Stomach (tissue), 9 donors: Measurements from ENCODE around the gene YY1AP1. TPM values are rescaled to one million over a fixed set of nuclear protein-coding genes. Genes with fewer than 3 reads are reported as not detected.
"Not testable (repeated sequence)": the region's sequence is repeated elsewhere in the genome, so short reads cannot be mapped to it uniquely, and the experiment has no call there.

Experiments
- DNase-seq, 2 donors: peaks; one replicate each; pipeline versions ENCODE4 v3.0.0 to v3.0.0-alpha.2; 2013 to 2019
- H3K27ac ChIP-seq, 5 donors: fragments of 200-600 bp in 4 of 5; sonication (generic) in 4 of 5; one replicate each; pipeline ENCODE4 v1.5.1; 2013 to 2019; ENCODE audit warnings: mild to moderate bottlenecking in 1 of 5, moderate library complexity in 1 of 5
- H3K27me3 ChIP-seq, 3 donors: fragments of 200-600 bp; sonication (generic); one replicate each; pipeline ENCODE4 v1.5.1; 2017 to 2019; ENCODE audit warnings: mixed run types in 1 of 3
- H3K36me3 ChIP-seq, 4 donors: fragments of 200-600 bp; sonication (generic); 1 replicate in 3 of 4; 2 replicates in 1 of 4; pipeline ENCODE4 v1.5.1; 2016 to 2019
- H3K4me1 ChIP-seq, 4 donors: fragments of 200-600 bp; sonication (generic); one replicate each; pipeline ENCODE4 v1.5.1; 2016 to 2019
- H3K4me3 ChIP-seq, 4 donors: fragments of 200-600 bp; sonication (generic) in 3 of 4; one replicate each; pipeline ENCODE4 v1.5.1; 2016 to 2019; ENCODE audit warnings: mild to moderate bottlenecking in 1 of 4
- H3K9me3 ChIP-seq, 4 donors: fragments of 200-600 bp; sonication (generic); one replicate each; pipeline ENCODE4 v1.5.1; 2016 to 2019
- EP300 ChIP-seq: sonication (generic); formaldehyde crosslinking; IDR thresholded peaks from one replicate; pipeline ENCODE4 v1.6.1; 2017; ENCODE audit warnings: antibody characterized with exemption
- POLR2A ChIP-seq, 4 donors: fragments of 450-650 bp; IDR thresholded peaks; one replicate each; pipeline ENCODE4 v1.6.1; 2016; ENCODE audit warnings: antibody characterized with exemption in 4 of 4, control low read depth in 2 of 4, mild to moderate bottlenecking in 1 of 4, moderate library complexity in 1 of 4
- POLR2AphosphoS5 ChIP-seq, 3 donors: sonication (generic); formaldehyde crosslinking; IDR thresholded peaks; one replicate each; pipeline ENCODE4 v1.6.1; 2016; ENCODE audit warnings: antibody characterized with exemption in 3 of 3
- WGBS, 5 donors: extraction: QIAGEN DNeasy Blood & Tissue Kit in 3 of 5; methylation state at CpG; one replicate each; pipeline versions ENCODE4 v1.1.5 to v1.1.7; 2013 to 2018; 5-methylcytosine and 5-hydroxymethylcytosine counted together
- intact Hi-C: fragments of 100-400 bp; cut with DNase I; formaldehyde crosslinking; loops from one replicate; pipeline ENCODE4 v1.15.1; 2023; ENCODE audit warnings: low total_unique reads
- polyA plus RNA-seq, 3 donors: library from polyadenylated mRNA; stranded (reverse); fragments of 200-250 nt; gene quantifications; one replicate each; pipeline ENCODE4 v1.2.3, GENCODE V29; 2013
- total RNA-seq, 5 donors: library from RNA; depleted of rRNA; stranded (reverse); fragments of >200 nt; gene quantifications; one replicate each; pipeline versions ENCODE4 v1.1.0 to v1.2.3, GENCODE V29; 2014 to 2016
- TF ChIP-seq, protein P1 (sequence below), 7 experiments: fragments of 450-650 bp in 4 of 7; fragments of 200-600 bp in 3 of 7; sonication (generic) in 3 of 7; IDR thresholded peaks; one replicate each; pipeline ENCODE4 v1.5.1; 2016 to 2019; ENCODE audit warnings: antibody characterized with exemption in 7 of 7, control low read depth in 2 of 7, mild to moderate bottlenecking in 1 of 7
- donor health status: healthy with polysubstance abuse.
- donor health status: Bipolar disorder and iron deficiency.
- donor health status: healthy.

Gene YY1AP1
- total and polyA plus RNA-seq, 8 donors: 21.1 to 253 (median 51.1) TPM

DNA sequence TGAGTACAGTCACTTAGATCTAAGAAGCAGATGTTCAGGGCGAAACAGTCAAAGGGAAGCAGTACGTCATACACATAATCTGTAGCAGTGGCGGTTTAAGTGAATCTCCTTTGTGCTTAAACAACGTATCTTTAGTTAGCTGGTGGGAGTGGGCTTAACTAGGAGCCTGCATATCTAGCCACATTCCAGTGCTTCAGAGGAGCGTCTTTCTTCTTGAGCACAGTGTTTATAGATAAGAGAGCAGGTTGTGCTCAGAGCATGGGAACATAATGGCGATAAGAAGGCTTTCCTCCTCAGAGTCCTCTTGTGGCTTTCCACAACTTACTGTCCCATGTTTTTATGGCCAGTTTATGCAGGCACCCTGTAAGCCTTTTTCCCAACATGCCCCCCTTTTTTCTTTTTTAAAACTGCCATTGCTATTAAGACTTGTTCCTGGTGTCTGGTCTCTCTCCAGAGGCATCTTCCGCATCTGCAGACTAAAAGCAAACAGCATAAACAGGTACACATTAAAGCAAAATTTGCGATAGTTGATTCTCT lies 3.5 kb upstream of the YY1AP1 start:
- WGBS, 5 donors: 90 to 95% (median 93%) methylated on average over 8 of the region's 8 CpGs
- Histone ChIP-seq H3K27ac (no peak overlapping the region), H3K9me3 (no peaks in the 10 kb centered on the region), H3K4me1 (peaks cover 24 to 64% (median 44%) of the 10 kb centered on the region in 4 donors), H3K4me3 (no peak overlapping the region), H3K27me3 (no peaks in the 10 kb centered on the region), H3K36me3 (peaks cover 5 to 23% (median 9%) of the 10 kb centered on the region in 4 donors)
- TF ChIP-seq, protein P1, sequence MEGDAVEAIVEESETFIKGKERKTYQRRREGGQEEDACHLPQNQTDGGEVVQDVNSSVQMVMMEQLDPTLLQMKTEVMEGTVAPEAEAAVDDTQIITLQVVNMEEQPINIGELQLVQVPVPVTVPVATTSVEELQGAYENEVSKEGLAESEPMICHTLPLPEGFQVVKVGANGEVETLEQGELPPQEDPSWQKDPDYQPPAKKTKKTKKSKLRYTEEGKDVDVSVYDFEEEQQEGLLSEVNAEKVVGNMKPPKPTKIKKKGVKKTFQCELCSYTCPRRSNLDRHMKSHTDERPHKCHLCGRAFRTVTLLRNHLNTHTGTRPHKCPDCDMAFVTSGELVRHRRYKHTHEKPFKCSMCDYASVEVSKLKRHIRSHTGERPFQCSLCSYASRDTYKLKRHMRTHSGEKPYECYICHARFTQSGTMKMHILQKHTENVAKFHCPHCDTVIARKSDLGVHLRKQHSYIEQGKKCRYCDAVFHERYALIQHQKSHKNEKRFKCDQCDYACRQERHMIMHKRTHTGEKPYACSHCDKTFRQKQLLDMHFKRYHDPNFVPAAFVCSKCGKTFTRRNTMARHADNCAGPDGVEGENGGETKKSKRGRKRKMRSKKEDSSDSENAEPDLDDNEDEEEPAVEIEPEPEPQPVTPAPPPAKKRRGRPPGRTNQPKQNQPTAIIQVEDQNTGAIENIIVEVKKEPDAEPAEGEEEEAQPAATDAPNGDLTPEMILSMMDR (IDR thresholded peaks at IDR 0.05): no peak
- TF ChIP-seq POLR2A (IDR thresholded peaks at IDR 0.05) (no peak), EP300 (no peak), POLR2AphosphoS5 (IDR thresholded peaks at IDR 0.05) (no peak)
- intact Hi-C loops: no loop called here
- DNase-seq: no peak

DNA sequence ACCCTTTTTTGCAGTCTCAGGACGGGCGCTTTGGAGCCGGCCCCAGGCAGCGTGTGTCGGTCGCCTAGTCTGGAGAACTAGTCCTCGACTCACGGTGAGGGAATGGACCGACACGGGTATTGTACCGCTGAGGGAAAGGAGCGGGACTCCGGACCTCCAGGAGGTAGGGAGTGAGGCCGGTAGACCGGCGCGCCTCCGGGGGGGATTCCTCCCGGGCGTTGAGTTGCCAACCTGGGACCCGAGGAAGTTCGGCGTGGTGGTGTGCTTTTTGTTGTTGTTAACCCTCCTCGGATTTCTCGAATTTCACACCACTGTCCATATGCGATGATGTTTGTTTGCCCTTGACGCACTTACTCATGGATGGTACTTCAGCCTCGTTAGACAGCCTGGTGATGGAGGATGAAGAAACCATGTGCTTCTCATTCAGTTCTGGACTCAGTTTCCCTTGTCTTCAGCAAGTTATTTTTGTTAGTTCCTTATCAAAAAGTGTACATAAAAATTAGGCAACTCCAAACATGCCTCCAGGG lies 570 bp upstream of the YY1AP1 start, which contains the start of gene DAP3:
TSS of gene DAP3 (plus strand) at position 11 of the 527 bp plus-strand sequence. CDS start 20,689 bp downstream, outside the sequence.
- Histone ChIP-seq H3K27ac (peak within 1 kb of the TSS; percentile 92 to 98 (median 95)), H3K36me3 (peaks cover 5 to 23% (median 10%) of the 10 kb centered on the region in 4 donors), H3K4me1 (peaks cover 24 to 58% (median 48%) of the 10 kb centered on the region in 4 donors), H3K4me3 (peak within 1 kb of the TSS; percentile 90 to 98 (median 98))
- DNase-seq, H3K9me3 ChIP-seq, intact Hi-C loops, H3K27me3 ChIP-seq: not testable (repeated sequence)
- peak in 1 of 3 donors; percentile 70 for TF ChIP-seq POLR2AphosphoS5 (IDR thresholded peaks at IDR 0.05)
- 0% methylated on average over 9 to 28 of the region's 28 CpGs for WGBS, 5 donors

DNA sequence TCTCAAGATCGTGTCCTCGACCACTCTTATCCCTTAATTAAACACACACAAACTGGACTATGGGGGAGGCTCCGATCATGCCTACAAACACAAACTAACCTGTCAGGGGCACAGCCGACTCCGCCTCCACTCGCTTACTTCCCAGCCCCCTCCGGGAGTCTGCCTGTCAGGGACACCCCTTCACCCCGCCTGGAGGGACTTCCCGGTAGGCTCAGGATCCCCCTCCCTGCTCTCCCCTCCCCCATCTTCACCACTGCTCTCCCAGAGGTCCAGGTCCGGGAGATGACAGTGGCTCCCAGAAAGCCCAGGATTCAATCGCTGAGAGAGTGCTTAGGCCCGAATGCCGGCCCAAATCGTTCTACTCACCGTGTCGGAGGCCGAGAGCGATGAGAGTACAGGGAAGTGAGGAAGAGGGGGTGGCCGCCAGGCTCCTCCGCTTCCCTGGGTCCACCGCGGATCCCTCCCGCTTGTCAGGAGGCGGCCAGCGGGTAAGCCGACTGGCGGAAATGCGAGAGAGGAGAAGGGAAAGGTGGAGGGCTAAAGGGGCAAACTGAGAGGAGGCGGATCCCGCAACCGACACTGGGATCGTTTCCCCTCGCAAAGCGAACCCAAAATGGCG lies 760 bp downstream of the YY1AP1 start:
- DNase-seq, H3K9me3 ChIP-seq, H3K27me3 ChIP-seq, intact Hi-C loops: not testable (repeated sequence)
- Histone ChIP-seq H3K4me1 (peaks cover 24 to 63% (median 54%) of the 10 kb centered on the region in 4 donors), H3K36me3 (peaks cover 5 to 20% (median 17%) of the 10 kb centered on the region in 4 donors), H3K4me3 (peak overlapping the region; percentile 90 to 98 (median 98)), H3K27ac (peak overlapping the region; percentile 92 to 98 (median 95))
- WGBS, 5 donors: 0 to 1% (median 1%) methylated on average over 22 to 28 of the region's 35 CpGs

DNA sequence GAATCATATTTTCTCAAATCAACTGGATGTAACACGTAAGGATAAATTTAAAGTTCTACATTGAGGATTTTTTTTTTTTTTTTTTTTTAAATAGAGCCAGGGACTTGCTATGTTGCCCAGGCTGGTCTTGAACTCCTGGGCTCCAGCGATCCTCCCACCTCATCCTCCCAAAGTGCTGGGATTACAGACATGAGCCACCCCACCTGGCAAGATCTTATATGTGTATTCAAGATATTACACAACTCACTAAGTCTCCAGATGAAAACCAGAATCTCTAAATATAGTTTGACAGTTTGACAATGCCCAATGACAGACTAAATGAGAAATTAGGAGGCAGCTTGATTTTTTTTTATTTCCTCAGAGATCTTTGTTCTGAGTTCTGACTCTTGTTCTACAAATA lies 6.8 kb downstream of the YY1AP1 start:
- DNase-seq: no peak
- 91 to 98% (median 96%) methylated on average over 2 of the region's 2 CpGs for WGBS, 5 donors
- peaks cover 7 to 60% (median 40%) of the 10 kb centered on the region in 4 donors for H3K4me1 ChIP-seq

GRCh38 chr1:155680531-155680930 lies 8.0 kb downstream of the YY1AP1 start:
- intact Hi-C loops: no loop called here
- Histone ChIP-seq H3K9me3 (no peaks in the 10 kb centered on the region), H3K27ac (no peak overlapping the region), H3K4me3 (no peak overlapping the region), H3K27me3 (no peaks in the 10 kb centered on the region), H3K36me3 (peaks cover 38 to 70% (median 62%) of the 10 kb centered on the region in 4 donors), H3K4me1 (peaks cover 7 to 51% (median 29%) of the 10 kb centered on the region in 4 donors)
- DNase-seq: no peak
- 92 to 93% (median 93%) methylated on average over 6 of the region's 6 CpGs for WGBS, 5 donors
- TF ChIP-seq EP300 (no peak), POLR2A (IDR thresholded peaks at IDR 0.05) (no peak), POLR2AphosphoS5 (IDR thresholded peaks at IDR 0.05) (no peak)
- TF ChIP-seq, protein P1 (IDR thresholded peaks at IDR 0.05): no peak

More for the DNA sequence above, 6.8 kb downstream of the YY1AP1 start:
- H3K36me3 ChIP-seq: peaks cover 27 to 57% (median 50%) of the 10 kb centered on the region in 4 donors
- no peaks in the 10 kb centered on the region for H3K9me3 ChIP-seq
- no peaks in the 10 kb centered on the region for H3K27me3 ChIP-seq
- intact Hi-C loops: no loop called here
- TF ChIP-seq POLR2AphosphoS5 (IDR thresholded peaks at IDR 0.05) (no peak), POLR2A (IDR thresholded peaks at IDR 0.05) (no peak), EP300 (no peak)
- TF ChIP-seq, protein P1 (IDR thresholded peaks at IDR 0.05): no peak
- no peak overlapping the region for H3K4me3 ChIP-seq
- H3K27ac ChIP-seq: no peak overlapping the region

- H3K4me3 ChIP-seq, H3K27me3 ChIP-seq, DNase-seq, intact Hi-C loops, H3K27ac ChIP-seq, H3K9me3 ChIP-seq: not testable (repeated sequence)
- Histone ChIP-seq H3K36me3 (peaks cover 52 to 84% (median 77%) of the 10 kb centered on the region in 4 donors), H3K4me1 (peaks cover 0 to 35% (median 15%) of the 10 kb centered on the region in 4 donors)
- WGBS, 5 donors: 84 to 100% (median 92%) methylated on average over 1 of the region's 1 CpG
Measured at GRCh38 chr1:155678992-155679391, 9.6 kb downstream of the YY1AP1 start.
